IPS DF 4.7 (cell line): ENCODE results near the gene CEMIP.

Experiments
- DNase-seq: peaks from one replicate; pipeline ENCODE4 v3.0.0-alpha.2; 2013; ENCODE audit warnings: low spot score; ENCODE audit errors: extremely low read depth

CEMIP gene

DNA sequence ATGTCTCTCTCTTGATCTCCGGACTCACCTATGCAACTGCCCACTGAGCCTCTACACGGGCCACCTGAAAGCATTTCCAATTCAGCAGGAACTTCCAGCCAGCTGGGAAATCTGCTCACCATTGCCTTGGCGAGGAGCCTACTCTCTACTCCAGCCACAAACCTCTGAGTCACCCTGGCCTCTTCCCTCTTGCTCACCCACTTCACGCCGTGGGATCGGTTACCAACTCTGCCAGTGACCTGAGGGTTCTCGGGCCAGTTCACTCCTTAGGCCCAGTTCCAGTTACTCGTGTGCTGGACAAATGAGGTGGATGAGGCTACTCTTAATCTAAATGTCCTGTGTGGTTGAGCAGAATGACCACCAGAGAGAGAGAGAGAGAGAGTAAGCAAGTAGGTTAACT, 70.1 kb downstream of the CEMIP start:
- no peak for DNase-seq

DNA sequence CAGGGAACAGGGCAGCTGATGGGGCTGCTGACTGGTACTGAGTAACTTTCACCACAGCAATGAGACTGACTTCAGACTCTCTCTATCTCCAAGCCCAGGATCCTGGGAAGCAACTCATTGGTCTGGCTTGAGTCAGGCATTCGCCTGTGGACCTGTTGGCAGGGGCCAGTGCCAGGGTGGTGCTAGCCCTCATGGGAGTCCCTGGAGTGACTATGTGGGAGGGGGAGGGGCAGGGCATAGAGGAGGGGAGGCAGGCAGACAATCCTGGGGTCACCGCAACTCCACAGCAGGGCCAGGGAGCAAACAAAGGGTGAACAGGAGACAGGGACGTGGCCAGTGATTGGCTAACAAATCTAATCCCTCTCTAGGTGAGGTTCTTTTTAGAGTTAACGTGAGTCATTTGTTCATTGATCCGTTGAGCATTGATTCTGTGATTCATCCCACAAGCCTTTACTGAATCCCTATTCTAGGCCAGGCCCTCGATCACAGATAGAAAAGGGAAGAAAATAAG, 71.8 kb downstream of the CEMIP start:
- no peak for DNase-seq

DNA sequence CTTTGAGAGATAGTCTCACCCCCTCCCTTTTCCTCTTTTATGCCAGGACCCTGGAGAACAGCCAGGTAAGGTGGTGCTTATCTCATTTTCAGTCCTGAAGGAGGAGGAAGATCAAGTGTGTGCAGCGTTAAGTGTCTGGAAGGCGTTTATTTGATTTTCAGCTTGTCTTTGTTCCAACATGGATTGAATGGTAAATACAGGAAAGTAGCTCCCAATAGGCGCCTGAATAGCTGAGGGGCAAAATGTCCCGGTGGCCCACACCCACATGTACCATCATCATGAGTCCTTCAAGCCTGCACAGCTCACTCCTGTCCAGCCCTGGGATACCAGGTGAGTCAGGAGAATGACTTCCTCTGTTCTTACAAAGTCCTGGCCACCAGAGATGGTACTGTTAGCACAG, 73.5 kb downstream of the CEMIP start:
- DNase-seq, result no peak

DNA sequence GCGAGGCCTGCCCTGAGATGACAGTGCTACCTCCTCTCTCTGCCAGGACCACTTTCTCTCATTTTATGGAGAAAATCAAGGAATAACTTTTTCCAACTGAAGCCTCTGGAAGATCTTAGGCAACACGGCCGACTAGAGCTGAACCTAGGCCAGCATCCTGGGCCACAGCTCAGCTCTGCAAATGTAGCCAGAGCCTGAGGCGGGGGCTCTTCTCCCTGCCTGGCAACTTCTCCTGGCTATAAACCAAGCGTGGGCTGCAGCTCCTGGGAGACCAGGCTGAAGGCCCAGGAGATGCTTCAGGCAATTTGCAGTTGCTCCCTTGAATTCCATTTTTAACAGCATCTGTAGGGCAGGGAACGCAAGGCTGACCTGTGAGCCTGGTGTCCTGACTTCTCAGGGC, 74.9 kb downstream of the CEMIP start:
- DNase-seq, result no peak

DNA sequence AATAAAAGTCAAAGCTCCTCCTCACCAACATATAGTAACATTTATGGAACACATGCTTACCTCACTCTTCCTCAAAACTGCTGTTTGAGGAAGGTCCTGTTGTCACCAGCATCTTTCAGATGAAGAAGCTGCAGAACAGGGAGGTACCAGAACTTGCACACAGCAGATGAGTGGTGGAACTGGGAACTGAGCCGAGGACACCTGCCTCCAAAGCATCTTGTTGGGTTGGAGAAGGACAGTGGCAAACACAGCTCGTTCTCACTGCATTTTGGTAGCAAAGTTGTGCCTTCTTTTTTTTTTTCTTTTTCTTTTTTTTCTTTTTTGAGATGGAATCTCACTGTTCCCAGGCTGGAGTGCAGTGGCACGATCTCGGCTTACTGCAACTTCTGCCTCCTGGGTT, 76.0 kb downstream of the CEMIP start:
- no peak for DNase-seq

DNA sequence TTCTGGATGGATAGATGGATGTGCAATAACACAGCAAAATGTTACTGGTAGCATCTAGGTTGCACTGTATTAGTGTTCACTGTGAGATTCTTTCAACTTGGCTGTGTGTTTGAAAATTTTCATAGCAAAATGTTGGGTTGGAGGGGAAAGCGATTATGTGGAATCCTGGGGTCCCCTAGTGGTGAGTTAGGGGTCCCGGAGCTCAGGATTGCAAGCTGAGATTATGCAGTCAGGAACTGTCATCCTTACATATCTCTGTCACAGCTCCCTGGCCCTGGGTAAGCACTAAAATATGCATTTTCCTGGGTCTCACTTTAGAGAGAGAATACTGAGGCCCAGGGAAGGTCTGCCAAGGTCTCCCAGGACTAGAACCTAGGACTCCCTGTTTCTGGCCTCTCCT, 77.2 kb downstream of the CEMIP start:
- DNase-seq, result no peak

DNA sequence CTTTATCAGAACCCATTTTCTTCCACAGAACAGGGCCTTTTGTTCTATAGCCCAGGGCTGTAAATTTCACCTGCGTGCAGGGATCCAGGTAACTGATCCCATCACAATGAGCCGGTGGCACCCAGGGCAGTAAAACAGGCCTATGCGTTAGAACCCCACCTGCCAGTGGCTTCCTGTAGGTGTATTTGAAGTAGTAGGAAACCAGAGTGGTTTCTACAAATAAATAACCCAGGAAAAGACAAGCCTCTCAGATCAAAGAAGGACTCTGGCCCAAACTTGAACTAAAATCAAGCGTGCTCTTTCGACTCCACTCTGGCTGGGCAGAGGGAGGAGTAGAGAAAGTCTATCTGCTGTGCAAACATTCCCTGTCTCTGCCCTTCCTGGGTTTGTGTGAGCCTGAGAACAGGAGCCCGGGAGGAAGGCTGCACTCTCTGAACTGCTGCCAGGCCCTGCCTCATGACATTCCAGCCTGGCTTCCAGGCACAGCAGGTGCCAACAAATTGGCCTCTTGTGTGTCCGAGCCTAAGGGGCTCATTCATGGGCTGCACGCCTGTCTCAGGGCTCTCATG, 77.7 kb downstream of the CEMIP start:
- DNase-seq, result no peak

DNA sequence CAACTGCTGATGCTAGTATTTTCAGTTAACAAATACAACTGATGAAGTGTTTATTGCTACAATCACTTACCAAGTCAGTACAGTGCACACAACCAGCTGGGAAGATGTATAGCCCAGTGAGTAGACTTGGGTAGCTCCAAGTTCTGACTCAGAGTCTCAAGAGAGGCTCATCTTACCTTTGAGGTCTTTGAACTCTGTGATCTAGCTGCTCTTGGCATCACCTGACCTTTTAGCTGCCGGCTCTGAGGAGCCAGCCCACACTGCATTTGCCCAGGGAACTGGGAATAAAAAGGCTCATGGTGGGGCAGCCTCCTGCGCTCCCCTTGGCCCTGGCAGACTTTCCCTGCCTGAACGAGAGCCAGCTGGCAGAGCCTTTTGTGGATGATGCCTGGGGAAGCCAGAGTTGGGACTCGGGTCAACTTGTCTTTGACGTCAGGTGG, 82.6 kb downstream of the CEMIP start:
- DNase-seq, result no peak

DNA sequence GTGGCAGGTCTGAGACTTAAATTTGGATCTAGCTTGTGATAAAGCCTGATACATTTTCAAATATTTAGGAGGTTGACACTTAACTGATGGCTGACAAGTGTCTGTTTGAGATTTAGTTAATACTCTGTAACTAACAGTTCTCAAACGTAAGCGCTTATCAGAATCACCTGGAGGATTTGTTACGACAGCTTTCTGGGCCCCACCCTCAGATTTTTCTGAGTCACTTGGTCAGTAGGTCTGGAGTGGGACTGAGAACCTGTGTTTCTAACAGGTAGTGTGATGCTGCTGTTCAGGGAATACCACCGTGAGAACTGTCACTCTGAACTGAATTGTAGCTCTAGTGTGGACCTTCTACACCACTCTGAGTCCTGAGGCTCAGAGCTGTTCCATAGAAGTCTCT, 85.5 kb downstream of the CEMIP start:
- no peak for DNase-seq

DNA sequence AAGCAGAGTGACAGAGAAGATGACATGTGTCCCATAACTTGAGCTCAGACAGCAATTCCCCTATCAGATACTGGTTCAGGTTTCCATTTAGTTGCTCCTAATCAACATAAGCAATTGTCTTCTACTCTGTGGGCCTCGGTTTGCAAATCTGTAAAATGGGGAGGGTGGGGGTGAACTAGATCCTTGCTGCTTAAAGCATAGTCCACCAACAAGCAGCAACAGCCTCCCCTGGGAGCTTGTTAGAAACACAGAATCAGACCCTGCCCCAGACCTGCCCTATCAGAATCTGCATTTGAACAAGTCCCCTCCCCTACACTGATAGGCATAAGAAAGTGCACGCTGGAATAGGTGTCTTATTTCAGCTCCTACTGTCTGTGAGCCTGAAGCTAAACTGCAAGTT, 87.8 kb downstream of the CEMIP start:
- DNase-seq, result no peak

DNA sequence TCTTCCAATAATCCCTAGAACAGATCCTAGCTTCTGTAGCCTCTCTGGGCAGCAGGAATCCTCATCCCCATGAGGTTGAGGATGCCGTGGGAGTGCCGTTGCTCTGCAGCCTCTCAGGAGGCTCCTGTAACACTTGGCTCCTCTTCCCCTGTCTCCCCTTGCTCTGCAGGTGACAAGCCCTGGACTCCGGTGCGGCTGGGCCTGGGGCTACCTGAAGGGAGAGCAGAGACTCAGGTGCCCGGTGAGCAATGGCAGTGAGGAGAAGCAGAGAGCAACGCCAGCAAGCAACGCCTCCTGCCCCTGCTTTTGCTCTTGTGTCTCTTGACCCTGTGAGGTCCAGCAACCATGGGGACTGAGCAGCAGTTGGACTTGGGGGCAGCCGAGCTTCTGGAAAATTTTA, 91.2 kb downstream of the CEMIP start:
- no peak for DNase-seq

DNA sequence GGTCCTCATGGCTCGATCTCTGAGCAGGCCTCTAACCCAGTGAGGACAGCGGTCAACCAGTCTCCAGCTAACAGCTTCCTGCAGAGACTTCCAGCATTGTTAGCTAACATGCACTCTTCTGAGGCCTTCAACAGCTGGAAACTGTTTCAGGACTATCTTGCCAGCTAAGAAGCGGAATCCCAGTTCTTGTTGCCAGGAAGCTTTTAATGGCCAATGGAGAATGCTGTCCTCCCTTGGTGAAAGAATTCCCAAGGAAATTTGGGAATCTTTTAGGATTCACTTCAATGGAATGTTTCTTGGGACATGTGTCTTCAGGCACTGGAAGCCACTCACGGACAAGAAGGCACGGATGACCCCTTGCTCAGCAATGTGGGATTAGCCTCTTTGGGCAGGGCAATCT, 91.7 kb downstream of the CEMIP start:
- DNase-seq, result no peak

DNA sequence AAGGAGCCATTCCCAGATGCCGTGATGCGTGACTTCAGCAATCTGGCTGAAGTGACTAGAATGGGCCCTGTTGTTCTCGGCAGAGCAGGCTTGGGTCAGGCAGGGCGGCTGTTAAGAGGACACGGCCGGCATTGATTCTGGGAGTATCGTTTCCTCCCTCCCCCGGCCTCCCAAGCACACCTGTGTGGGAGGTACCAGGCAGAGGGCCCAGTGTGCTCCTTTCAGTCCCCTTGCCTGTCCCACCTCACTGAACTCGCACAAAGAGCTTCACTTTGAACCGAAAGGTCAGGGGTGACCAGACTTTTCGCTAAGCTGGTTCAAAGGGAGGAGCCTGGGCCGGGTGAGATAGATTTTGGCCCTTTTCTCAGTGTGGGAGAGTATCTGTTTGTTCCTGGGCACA, 92.7 kb downstream of the CEMIP start:
- DNase-seq, result no peak

DNA sequence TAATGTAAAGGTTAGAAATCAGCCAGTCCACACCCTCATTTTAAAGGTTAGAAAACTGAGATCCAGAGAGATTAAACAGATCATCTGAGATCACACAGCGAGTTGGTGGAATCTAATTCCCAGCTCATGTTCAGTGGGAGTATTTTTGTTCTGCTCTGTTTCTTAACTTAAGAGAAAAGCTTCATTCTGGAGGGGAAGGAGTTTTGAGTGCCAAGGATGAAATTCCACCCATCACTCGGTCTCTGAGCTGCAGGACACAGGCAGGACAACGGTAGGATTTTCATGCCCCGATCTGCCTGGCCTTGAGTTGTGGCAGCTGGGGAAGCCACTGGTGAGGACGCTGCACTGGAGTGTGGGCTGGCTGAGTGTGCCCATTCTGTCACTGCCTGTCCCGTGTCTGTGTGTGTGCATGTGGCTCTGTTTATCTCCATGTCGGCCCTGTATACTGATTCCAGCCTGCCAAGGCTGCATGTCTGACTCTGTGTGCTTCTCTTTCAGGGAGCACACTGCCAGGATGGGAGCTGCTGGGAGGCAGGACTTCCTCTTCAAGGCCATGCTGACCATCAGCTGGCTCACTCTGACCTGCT, 94.3 kb downstream of the CEMIP start:
- DNase-seq, result no peak

DNA sequence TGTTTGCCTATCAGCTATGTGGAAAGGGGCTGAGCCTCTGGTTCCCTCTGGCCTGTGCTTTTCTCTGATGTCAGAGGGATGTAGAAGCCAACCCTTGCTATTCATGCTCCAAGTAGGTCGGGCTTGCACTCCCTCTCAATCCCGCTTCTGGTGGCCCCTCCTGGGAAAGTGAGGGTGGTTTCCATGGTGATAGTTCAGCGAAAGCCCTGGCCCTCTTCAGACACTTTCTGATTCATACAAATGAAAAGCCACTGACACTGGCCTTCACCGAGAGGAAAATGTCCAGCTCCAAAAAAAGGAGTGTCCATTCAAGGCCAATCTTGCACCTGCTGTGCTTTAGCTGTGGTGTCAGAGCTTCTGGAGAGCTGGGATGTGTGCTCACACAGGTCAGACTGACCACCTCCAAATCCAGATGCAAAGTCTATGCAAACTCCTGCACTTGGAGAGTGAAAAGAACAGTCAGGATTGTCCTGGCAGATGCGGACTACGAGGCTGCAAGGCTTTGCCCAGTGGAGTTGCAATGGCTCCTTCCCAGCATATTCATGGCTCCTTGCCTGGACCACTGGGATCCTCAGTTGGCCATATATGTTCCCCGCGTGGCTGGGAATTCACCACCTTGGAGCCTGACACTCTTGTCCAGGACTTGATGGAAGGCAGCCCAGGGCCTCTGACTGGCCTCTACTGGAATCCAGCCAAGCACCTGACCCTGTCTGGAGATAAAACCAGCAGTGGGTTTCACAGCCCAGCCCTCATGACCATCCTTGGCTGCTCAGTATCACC, 96.6 kb downstream of the CEMIP start:
- DNase-seq, result no peak

DNA sequence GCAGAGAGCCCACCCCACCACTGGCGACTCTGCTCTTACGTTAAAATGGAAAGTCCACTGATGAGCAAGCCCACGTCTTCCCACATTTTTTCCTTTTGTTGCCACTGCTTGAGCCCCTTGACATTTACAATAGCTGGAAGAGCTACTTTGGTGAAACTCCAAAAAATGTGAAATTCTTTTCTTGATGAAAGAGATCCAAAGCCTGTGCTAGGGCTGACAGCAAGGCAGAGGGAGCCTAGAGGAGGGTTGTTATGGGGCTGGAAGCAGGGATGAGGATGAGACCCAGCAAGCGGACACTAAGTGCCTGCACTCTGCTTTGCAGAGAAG, 97.1 kb downstream of the CEMIP start:
- DNase-seq, result no peak

DNA sequence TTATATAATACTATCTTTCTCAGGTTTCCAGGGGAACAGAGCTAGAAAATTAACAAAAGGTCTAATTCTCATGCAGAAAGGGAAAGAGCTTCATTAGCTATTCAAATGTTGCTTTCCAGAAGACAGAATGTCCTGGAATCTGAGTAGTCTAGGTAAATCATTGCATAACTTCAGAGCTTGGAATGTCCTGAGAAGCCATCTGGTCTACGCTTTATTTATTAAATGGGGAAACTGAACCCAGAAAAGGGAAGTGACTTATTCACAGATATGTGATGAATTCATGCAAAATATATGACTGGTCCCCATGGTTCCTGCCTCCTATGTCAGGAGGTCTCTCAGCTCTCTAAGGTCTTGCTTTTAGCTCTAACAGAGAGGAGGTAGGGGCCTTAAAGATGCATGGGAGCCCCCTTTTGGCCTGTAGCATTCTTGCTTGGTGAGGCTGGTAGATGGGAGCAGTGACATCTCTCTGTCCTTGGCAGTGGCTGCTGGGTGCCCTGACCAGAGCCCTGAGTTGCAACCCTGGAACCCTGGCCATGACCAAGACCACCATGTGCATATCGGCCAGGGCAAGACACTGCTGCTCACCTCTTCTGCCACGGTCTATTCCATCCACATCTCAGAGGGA, 99.2 kb downstream of the CEMIP start:
- no peak for DNase-seq

DNA sequence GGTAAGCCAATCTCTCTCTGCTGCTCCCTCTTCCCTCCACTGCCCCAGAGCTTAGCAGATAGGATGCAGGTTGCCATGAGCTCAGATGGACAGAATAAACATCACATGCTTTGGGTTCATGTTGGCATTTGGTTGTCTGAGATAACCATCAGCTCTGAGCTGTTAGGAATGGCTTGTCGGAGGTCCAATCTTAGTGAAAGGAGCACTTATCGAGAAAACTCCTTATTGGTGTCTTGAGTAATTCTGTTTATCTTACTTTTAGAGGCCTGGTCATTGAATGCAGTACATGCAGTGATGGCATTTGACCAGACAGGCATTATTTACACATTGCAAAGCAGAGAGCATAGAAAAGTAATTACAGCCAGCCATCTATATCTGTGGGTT, 99.7 kb downstream of the CEMIP start:
- no peak for DNase-seq

DNA sequence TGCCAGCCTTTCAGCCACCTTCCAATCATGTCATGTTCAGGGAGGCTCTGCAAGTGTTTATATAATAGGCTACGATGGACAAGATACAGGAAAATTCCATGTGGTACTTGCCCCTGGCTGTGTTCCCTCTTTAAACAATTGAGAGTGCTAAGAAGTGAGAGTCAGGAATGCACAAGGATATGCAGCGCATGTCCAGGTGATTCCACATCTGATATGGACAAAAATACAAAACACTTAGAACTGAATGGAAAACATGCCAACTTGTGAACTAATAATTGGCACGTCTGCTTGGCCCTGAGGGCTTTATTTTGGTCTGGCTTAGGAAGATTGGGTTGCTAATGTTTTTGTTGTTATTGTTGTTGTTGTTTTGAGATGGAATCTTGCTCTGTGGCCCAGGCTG, 100.9 kb downstream of the CEMIP start:
- DNase-seq, result no peak

DNA sequence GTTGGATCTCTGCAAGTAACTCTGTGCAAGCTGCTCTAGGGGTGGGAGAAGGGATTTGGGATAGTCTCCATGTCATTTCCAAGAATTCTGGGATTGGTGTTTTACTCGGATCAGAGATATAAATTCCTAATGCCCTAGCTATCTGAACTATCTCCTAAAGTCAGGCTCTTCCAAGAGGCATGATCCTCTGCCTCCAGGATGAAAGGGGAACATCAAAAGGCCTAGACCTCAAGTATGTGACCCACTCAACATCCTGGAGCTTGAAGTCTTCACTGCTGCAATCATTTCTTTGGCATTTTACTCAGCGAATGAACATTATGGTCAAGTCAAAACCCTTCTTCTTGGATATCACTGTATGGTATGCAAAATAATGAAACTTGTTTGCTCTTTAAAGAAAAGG, 104.5 kb downstream of the CEMIP start:
- no peak for DNase-seq

DNA sequence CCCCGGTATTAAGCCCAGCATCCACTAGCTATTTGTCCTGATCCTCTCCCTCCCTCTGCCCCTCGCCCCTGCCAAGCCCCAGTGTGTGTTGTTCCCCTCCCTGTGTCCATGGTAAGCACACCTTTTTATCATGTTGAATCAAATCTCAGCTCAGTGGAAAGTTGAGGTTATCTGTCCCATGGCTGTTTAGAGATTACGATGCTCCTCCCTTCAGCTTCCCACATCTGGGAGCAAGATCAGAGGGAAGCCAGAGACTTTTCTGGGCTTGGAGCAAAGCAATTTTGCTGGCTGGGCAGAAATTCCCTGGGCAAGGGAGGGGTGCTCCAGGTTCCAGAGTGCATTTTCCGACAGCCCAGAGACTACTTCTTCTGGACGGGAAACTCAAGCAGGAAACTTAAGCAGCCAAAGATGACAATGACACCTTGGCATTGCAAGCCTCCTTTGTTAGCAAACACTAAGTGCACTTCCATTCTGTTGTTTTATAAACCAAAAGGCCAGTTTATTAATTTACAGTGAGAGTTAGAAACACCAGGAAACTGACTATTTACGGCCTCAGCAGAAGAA, 105.9 kb downstream of the CEMIP start:
- no peak for DNase-seq

DNA sequence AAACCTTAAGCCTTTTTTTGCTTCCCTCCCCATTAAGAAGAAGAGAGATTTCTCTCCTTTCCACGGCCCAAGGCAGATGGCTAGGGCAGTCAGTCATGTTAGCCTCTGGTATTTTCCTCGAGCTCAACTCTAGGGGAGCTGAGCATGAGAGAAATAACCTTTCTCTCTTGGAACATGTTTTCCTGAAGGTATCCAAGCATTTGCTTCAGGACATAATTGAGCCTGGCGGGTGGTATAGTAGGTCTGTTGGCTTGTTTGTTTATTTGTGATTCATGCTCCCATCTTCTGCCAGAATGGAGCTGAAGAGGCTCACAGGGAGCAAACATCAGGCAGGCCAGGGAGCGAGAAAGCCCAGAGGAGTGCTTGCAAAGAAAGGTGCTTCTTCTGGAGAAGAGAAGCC, 108.0 kb downstream of the CEMIP start:
- no peak for DNase-seq
